OCI-M2 (cell line): ENCODE results near the gene NFAT5.
A peak's percentile ranks its signal among the peaks of the same experiment; 100 is the strongest.
"Not testable (repeated sequence)": the region's sequence is repeated elsewhere in the genome, so short reads cannot be mapped to it uniquely, and the experiment has no call there.

ENCODE experiments used
- DNase-seq: peaks from one replicate; lab custom pipeline; 2025; ENCODE audit not compliant: unreplicated experiment; lab: John Stamatoyannopoulos, UW

Gene NFAT5

DNA sequence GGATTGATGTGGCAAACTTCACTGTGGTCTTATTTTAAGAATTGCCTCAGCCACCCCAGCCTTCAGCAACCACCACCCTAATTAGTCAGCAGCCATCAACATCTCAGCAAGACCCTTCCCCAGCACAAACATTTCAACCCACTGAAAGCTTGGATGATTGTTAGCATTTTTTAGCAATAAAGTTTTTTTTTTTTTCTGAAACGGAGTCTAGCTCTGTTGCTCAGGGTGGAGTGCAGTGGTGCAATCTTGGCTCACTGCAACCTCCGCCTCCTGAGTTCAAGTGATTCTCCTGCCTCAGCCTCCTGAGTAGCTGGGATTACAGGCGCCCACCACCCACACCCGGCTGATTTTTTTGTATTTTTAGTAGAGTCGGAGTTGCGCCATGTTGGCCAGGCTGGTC is 19.1 kb upstream of the NFAT5 start:
- not testable (repeated sequence) for DNase-seq

DNA sequence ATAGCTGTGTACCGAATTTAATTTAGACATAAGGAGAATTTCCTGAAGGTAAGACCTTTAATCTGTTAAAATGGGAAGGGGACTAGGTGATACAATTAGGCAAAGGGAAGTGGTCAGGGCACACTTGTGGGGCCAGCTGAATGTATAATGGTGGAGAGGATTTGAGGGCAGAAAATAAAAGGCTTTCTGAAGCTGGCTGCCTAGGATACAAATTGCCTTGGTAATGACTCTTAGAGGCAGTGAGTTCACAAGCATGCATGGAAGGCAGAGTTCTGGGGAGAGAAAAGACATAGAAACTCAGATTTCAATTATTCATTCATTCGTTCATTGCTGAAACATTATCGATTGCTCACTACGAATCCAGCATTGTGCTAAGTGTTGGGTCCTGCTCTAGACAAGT is 12.4 kb upstream of the NFAT5 start:
- no peak for DNase-seq

GRCh38 chr16:69554495-69554894 is 11.3 kb upstream of the NFAT5 start:
- DNase-seq, result no peak

- DNase-seq, result no peak
These were observed 10.3 kb upstream of the NFAT5 start for GRCh38 chr16:69555437-69555836.

DNA sequence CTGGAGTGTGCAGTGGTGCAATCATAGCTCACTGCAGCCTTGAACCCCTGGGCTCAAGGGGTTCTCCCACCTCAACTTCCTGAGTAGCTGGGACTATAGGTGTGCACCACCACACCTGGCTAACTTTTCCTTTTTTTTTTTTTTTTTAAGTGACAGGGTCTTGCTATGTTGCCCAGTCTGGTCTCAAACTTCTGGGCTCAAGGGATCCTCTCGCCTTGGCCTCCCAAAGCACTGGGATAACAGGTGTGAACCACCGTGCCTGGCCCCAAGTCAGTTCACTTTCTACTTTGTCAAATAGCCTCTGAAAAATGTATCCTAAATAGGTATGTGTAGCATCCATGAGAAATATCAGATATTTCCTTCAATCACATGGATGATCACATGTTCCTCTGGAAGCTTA is 9.9 kb upstream of the NFAT5 start:
- DNase-seq, result no peak

DNA sequence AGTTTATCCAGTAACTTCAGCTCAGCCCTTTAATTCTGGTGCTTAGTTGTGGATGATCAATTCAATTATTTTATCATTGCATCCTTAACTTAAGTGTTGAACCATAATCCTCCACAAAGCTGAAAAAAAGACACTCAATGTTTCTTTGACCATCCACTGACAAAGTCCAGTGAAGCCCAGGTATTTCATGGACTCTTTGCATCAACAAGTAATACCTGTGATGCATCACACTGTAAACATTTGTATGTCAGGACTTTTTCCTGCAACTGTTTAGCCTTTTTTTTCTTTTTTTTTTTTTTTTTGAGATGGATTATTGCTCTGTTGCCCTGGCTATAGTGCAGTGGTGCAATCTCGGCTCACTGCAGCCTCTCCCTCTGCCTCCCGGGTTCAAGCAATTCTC is 6.6 kb upstream of the NFAT5 start:
- DNase-seq, result no peak

DNA sequence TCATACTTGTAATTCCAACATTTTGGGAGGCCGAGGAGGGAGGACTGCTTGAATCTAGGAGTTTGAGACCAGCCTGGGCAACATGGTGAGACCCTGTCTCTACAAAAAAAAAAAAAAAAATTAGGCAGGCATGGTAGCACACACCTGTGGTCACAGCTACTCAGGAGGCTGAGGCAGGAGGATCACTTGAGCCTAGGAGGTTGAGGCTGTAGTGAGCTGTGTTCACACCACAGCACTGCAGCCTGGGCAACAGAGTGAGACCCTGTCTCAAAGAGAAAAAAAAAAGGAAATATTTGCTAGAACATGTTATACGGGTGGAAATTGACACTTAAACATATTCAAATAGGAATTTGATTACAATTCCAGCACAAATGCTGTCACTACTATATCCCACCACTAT is 4.4 kb upstream of the NFAT5 start:
- DNase-seq, result not testable (repeated sequence)

GRCh38 chr16:69561901-69562300 is 3.9 kb upstream of the NFAT5 start:
- DNase-seq, result no peak

DNA sequence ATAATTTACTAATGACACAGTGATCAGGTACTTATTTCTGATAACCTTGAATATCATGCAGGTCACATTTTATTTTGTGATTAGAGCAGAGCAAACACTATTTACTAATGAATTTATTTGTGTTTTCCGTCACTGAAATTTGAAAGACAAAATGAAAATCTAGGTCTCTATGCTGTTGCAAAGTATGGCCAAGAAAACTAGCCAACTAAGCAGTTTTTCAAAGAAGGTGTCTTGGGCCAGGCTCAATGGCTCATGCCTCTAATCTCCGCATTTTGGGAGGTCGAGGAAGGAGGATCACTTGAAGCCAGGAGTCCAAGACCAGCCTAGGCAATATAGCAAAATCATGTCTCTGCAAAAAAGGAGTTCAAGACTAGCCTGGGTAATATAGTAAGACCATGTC is 3.0 kb upstream of the NFAT5 start:
- no peak for DNase-seq

DNA sequence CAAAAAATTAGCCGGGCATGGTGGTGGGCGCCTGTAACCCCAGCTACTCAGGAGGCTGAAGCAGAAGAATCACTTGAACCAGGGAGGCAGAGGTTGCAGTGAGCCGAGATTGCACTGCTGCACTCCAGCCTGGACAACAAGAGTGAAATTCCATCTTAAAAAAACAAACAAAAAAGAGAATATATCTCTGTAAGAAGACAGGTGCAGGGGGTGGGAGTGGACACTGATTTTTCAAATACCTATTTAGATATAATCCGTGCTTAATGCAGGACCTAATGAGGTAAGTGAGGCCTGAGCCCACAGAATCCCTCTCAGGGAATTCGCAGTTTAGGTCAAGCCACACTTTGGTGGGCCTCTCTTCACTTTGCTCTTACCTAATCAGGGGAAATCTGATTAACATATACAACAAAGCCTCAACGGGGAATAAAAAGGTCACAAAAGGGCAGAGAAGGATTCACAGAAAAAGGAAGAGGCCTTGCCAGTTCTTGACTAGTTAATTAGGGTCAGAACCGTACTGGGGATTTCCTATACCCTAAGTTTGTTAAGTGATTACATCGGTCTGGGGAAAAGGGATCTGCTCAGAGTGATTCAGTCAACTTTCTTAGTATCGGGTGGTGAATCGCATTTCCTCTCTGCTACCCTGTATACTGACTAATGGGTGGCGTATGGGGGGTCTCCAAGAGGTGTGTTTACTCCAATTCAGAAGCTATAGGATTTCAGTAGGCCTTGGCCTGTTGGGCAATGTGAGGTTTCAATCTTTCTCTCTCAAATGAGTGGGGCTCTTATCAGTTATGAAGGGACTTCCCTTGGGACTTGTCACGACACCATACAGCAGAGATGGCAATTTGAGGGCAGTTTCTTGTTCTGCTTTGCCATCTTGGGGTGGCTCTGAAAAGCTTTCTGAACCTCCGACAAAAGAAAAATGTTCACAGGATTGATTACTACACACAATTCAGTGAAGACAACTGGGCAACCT is 1.9 kb upstream of the NFAT5 start:
- DNase-seq, result peak; percentile 38

- DNase-seq, result no peak
These were observed 708 bp upstream of the NFAT5 start for GRCh38 chr16:69564845-69565670.

DNA sequence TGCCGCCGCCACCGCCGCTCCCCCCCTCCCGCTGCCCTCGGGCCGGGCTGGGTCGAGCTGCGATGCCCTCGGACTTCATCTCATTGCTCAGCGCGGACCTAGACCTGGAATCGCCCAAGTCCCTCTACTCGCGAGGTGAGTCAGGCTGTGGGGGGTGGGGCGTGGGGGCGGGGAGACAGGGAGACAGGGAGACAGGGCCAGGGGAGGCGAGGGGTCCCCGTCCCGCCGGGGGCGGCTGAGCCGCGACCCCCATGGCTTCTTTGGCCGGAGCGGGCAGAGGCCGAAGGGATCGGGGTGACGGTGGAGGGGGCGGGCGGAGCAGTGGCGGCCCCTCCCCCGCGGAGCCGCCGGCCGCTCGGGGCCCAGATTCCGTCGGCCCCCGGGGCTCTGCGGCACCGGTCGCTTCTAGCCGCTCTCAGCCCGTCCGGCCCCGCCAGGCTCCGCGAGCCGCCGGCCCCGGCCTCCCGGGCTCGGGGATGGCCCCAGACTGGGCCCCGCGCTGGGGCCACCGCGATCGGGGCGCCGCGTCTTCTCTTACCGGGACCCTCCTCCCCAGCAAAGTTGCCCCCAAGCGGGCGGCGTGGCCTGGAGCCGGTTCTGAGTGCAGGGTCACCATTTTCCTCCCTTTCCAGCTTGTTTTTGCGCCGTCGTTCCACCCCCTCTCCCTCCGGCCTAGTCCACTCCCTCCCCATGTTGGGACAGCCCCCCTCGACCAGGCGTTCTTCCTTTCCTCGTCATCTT is 644 bp downstream of the NFAT5 start:
- DNase-seq, result no peak

DNA sequence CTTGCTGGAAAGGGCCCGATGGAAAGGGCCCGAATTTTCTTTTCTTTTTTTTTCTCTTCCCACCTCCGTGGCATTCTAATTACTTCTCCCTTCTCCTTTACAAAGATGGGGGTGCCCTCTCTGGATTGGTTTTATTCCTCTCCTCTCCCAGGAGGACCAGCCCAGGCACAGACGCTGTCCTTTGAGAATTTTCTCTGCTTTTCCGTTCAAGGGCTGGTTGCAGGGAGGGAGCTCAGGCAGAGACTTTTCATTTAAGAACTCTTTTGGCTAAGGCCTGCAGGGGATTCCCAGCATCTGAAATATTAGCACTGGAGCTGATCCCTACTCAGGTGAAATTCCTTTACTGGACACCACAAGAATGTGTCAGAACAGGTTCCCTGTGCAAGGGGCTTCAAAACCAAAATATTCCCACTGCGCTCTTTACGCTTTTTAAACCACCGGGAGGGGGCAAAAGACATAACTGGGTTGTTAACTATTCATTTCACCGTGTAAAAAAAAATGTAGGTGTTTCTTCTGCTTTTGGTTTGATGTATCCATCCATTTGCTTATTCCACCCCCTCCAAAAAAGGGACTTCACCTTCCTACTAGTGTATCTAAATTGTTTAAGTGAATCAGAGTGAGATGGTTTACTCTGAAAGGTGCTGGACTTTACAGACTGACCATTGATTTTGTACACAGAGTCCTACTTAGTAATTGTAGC is 1.4 kb downstream of the NFAT5 start:
- DNase-seq, result no peak

DNA sequence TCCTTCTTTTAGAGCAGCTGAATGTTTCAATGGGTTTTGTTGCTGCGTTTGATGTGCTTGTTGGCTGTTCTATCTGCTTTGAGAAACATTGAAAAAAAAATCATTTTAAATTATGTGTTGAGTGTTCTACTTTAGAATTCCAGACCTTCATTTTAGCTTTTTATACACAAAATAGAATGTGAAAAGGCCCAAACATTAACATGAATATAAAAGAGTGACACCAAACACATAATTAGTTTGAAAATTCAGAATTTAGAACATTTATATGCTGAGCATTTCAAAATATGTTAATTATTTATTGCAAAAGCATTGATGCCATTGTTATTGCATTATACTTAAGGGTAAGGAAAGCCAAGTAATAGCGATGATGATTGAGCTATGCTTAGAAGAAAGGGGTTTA is 2.9 kb downstream of the NFAT5 start:
- DNase-seq, result no peak

GRCh38 chr16:69578771-69579170 is 13.0 kb downstream of the NFAT5 start:
- DNase-seq, result not testable (repeated sequence)

DNA sequence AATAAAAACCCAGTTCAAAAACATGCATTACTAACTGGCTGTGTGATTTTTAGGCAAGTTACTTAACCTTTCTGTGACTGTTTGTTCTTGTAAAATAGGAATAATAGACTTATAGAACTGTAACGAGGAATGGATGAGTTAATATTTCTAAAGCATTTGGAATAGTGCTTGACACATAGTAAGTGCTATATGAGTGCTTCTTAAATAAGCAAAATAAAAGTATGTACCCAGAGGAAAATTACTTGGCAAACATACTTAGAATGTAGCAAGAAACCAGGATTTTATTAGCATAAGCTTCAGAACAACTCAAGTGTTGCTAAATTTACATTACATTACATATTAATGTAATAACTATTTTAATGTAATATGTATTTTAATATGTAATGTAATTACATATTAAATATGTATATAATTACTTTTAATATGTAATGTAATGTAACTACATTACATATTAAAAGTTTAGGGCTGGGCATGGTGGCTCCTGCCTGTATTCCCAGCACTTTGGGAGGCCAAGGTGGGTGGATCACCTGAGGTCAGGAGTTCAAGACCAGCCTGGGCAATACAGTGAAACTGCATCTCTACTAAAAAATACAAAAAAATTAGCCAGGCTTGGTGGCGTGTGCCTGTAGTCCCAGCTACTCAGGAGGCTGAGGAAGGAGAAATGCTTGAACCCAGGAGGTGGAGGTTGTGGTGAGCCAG is 14.2 kb downstream of the NFAT5 start:
- DNase-seq, result no peak

DNA sequence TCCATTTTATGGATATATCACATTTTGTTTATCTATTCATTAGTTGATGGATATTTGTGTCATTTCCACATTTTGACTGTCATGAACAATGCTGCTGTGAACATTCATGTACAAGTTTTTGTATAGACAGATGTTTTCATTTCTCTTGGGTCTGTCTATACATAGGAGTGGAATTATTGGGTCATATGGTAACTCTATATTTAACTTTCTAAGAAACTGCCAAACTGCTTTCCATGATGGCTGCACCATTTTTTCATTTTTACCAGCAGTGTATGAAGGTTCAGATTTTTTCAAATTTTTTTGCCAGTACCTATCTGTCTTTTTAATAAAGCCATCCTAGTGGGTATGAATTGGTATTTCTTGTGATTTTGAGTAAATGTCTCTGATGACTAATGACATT is 15.5 kb downstream of the NFAT5 start:
- no peak for DNase-seq

- DNase-seq, result not testable (repeated sequence)
These were observed 18.7 kb downstream of the NFAT5 start for GRCh38 chr16:69584493-69584892.

DNA sequence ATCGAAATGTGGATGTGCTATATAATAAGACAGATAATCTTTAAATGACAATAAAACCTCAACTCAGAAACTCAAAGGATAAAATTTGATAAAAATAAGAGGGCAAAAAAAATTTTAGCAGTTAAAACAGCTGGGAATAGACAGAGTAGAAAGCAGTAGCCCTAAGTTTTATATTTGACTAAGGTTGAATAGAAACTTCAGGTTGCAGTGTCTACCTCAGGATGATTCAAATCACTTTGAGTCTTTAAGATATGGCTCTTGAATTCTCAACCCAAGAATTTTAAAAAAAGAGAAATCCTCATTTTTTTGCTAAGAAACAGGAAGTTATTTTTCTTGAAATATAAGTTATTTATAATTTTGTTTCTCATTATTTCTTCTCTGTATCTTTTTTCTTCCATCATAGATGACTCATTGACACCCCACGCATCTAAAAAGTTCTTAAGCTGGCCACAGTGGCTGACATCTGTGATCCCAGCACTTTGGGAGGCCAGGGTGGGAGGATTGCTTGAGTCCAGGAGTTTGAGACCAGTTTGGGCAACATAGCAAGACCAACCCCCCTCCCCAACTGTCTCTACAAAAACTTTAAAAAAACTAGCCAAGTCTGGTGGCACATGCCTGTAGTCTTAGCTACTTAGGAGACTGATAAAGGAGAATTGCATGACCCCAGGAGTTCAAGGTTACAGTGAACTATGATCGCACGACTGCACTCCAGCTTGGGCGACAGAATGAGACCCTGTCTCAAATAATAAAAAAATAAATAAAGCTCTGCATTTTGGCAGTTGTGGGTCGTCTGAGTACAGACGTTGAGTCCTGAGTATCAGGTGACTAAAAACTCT is 23.9 kb downstream of the NFAT5 start:
- no peak for DNase-seq
